ENCODE data around the gene AKT2.

- no peak for TF ChIP-seq CTCF (IDR thresholded peaks at IDR 0.05)
- no peak for TF ChIP-seq POLR2A (IDR thresholded peaks at IDR 0.05)
Observed at GRCh38 chr19:40251991-40252390, 33.2 kb downstream of the AKT2 start.

Measured in body of pancreas (tissue), 4 donors.